Caco-2 (cell line): ENCODE measurements around the gene VAV2. TPM values are rescaled to one million over a fixed set of nuclear protein-coding genes. Genes with fewer than 3 reads are reported as not detected.
A peak's percentile ranks its signal among the peaks of the same experiment; 100 is the strongest.

ENCODE experiments used
- BruUV-seq: library from RNA; stranded (reverse); fragments of 400-500 nt; replicated peaks from 2 replicates; lab custom pipeline; 2021; lab: Mats Ljungman, UMichigan
- CTCF ChIA-PET: fragments of 300-600 bp; sonication (Branson Sonifier 250); formaldehyde crosslinking; loops from one replicate; lab custom pipeline; 2022; ENCODE audit warnings: antibody characterized with exemption; lab: Charles Lee
- POLR2A ChIA-PET: fragments of 300-600 bp; sonication (Branson Sonifier 250); formaldehyde crosslinking; loops from one replicate; lab custom pipeline; 2022; ENCODE audit warnings: antibody characterized with exemption; lab: Charles Lee
- DNase-seq, 2 experiments: peaks; one replicate each; pipeline versions ENCODE4 v3.0.0 to v3.0.0-alpha.2; 2020 to 2022
- H3K27me3 ChIP-seq: replicated peaks from 2 replicates; pipeline ENCODE4 v1.6.0; 2011; ENCODE audit warnings: low read length; ENCODE audit not compliant: control insufficient read depth, insufficient read depth
- H3K36me3 ChIP-seq: 2 replicates; pipeline ENCODE4 v1.5.1; 2011; ENCODE audit warnings: low read length; ENCODE audit not compliant: control insufficient read depth, insufficient read depth
- H3K4me1 ChIP-seq: fragments of 250-450 bp; sonication (Bioruptor Pico); 2 replicates; pipeline ENCODE4 v1.5.1; 2020; ENCODE audit warnings: mild to moderate bottlenecking
- H3K4me3 ChIP-seq: 2 replicates; pipeline ENCODE4 v1.5.1; 2011; ENCODE audit warnings: low read depth, mild to moderate bottlenecking, control low read depth, low read length
- H3K9me3 ChIP-seq: fragments of 250-450 bp; sonication (Bioruptor Pico); 2 replicates; pipeline ENCODE4 v1.5.1; 2020; ENCODE audit warnings: mild to moderate bottlenecking, moderate library complexity
- H3K27ac Mint-ChIP-seq: one replicate; pipeline ENCODE4 v1.8.0; 2022; ENCODE audit warnings: mixed read lengths; ENCODE audit not compliant: unreplicated experiment
- H3K27me3 Mint-ChIP-seq: one replicate; pipeline ENCODE4 v1.8.0; 2022; ENCODE audit warnings: mixed read lengths; ENCODE audit not compliant: insufficient read depth, unreplicated experiment
- H3K36me3 Mint-ChIP-seq: one replicate; pipeline ENCODE4 v1.8.0; 2022; ENCODE audit warnings: mild to moderate bottlenecking, mixed read lengths; ENCODE audit not compliant: insufficient read depth, unreplicated experiment
- H3K4me1 Mint-ChIP-seq: one replicate; pipeline ENCODE4 v1.8.0; 2022; ENCODE audit warnings: low read depth, mixed read lengths; ENCODE audit not compliant: unreplicated experiment
- H3K4me3 Mint-ChIP-seq: one replicate; pipeline ENCODE4 v1.8.0; 2022; ENCODE audit warnings: mild to moderate bottlenecking, moderate library complexity, mixed read lengths; ENCODE audit not compliant: unreplicated experiment
- H3K9me3 Mint-ChIP-seq: one replicate; pipeline ENCODE4 v1.8.0; 2022; ENCODE audit warnings: mixed read lengths; ENCODE audit not compliant: unreplicated experiment
- CTCF ChIP-seq, 2 experiments: fragments of 200-600 bp in 1 of 2; IDR thresholded peaks; 1 replicate in 1 of 2; 2 replicates in 1 of 2; pipeline versions ENCODE4 v1.5.1 to v1.8.0; 2011 to 2022; ENCODE audit warnings: antibody characterized with exemption in 1 of 2, control low read depth in 1 of 2, inconsistent platforms in 1 of 2, low read depth in 1 of 2, low read length in 1 of 2, mild to moderate bottlenecking in 1 of 2, moderate library complexity in 1 of 2; ENCODE audit not compliant: insufficient read depth in 1 of 2, severe bottlenecking in 1 of 2, unreplicated experiment in 1 of 2
- intact Hi-C: fragments of 100-400 bp; cut with micrococcal nuclease; formaldehyde crosslinking; loops from one replicate; pipeline ENCODE4 v1.10.0; 2022; ENCODE audit not compliant: unreplicated experiment
- total RNA-seq: library from RNA; stranded (reverse); gene quantifications from 2 replicates; pipeline ENCODE4 v1.2.3, GENCODE V29; 2022

VAV2 gene
- total RNA-seq, 1 experiment from 2014 or later = 55.3 TPM

DNA sequence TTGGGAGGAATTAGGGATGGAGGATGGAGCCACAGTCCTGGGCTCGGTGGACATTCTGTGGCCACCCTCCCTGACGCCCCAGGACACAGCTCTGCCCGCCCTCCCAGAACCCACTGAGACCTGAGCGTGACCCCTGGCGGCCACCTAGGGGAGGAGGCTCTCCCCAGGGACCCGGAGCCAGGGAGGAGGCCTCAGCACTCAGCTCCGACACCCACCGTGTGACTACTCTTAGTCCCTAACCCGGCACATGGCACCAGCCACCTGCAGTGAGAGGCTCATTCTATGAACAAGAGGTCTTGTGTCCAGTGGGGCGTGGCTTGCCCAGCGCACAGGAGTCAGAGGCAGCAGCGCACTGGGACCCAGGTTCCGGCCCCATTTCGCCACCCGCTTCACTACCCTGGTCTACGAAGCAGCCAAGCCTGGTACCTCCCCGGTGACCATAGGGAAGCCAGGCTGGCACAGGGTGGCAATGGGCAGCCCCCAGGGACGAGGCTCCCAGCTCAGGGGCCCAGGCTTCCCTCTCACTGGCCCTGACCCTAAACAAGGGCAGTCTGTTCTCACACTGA, 264.2 kb downstream of the VAV2 start:
- Histone ChIP-seq H3K4me3 (no peak overlapping the region), H3K36me3 (no peaks in the 10 kb centered on the region), H3K4me1 (no peaks in the 10 kb centered on the region), H3K27me3 (no peaks in the 10 kb centered on the region), H3K9me3 (no peaks in the 10 kb centered on the region; the same call in 1 of the 2 replicates)
- CTCF ChIA-PET = interaction anchor here (0.6 to 1.7 kb wide), 10 partner anchors 7 to 207 kb away, joined by 3 to 6 read pairs (median 3); no protein-coding TSS in a partner anchor
- intact Hi-C loops = loop anchor here (2.0 kb wide), 1 partner anchor 123 kb away; no protein-coding TSS in a partner anchor
- H3K4me3 Mint-ChIP-seq = no peak overlapping the region
- TF ChIP-seq CTCF (IDR thresholded peaks at IDR 0.05; ENCODE audit: insufficient read depth in 1 of 2, low read depth in 1 of 2, low read length in 1 of 2, severe bottlenecking in 1 of 2, unreplicated experiment in 1 of 2) = peak in 1 of 2 experiments; percentile 15
- no peaks in the 10 kb centered on the region for H3K36me3 Mint-ChIP-seq
- POLR2A ChIA-PET = no interaction called here
- peaks cover 8% of the 10 kb centered on the region for H3K27me3 Mint-ChIP-seq
- no peak for DNase-seq
- BruUV-seq = no TSS peak
- peaks cover 4% of the 10 kb centered on the region for H3K4me1 Mint-ChIP-seq
- no peaks in the 10 kb centered on the region for H3K9me3 Mint-ChIP-seq
- H3K27ac Mint-ChIP-seq = no peak overlapping the region

- intact Hi-C loops = loop anchor here (2.0 kb wide), 1 partner anchor 123 kb away; no protein-coding TSS in a partner anchor
- Mint-ChIP-seq H3K27me3 (peaks cover 8% of the 10 kb centered on the region), H3K36me3 (no peaks in the 10 kb centered on the region), H3K4me1 (peaks cover 4% of the 10 kb centered on the region), H3K27ac (no peak overlapping the region), H3K9me3 (no peaks in the 10 kb centered on the region), H3K4me3 (no peak overlapping the region)
- Histone ChIP-seq H3K9me3 (no peaks in the 10 kb centered on the region; the same call in 1 of the 2 replicates), H3K27me3 (no peaks in the 10 kb centered on the region), H3K4me1 (no peaks in the 10 kb centered on the region), H3K36me3 (no peaks in the 10 kb centered on the region), H3K4me3 (no peak overlapping the region)
- TF ChIP-seq CTCF (IDR thresholded peaks at IDR 0.05; ENCODE audit: insufficient read depth in 1 of 2, low read depth in 1 of 2, low read length in 1 of 2, severe bottlenecking in 1 of 2, unreplicated experiment in 1 of 2) = peak in 1 of 2 experiments; percentile 51
- CTCF ChIA-PET = interaction anchor here (0.6 to 1.7 kb wide), 11 partner anchors 8 to 206 kb away, joined by 3 to 6 read pairs (median 3); no protein-coding TSS in a partner anchor
- POLR2A ChIA-PET = no interaction called here
- DNase-seq = peak; percentile 38 to 51
- no TSS peak for BruUV-seq
Measured at GRCh38 chr9:133727277-133727875, 264.7 kb downstream of the VAV2 start.

- ChIA-PET CTCF (interaction anchor here (0.6 to 1.7 kb wide), 11 partner anchors 9 to 206 kb away, joined by 3 to 6 read pairs (median 3); no protein-coding TSS in a partner anchor), POLR2A (no interaction called here)
- peaks cover 9% of the 10 kb centered on the region for H3K27me3 Mint-ChIP-seq
- DNase-seq = peak; percentile 75 to 80
- no TSS peak for BruUV-seq
- Histone ChIP-seq H3K9me3 (no peaks in the 10 kb centered on the region; the same call in 1 of the 2 replicates), H3K4me1 (no peaks in the 10 kb centered on the region), H3K36me3 (no peaks in the 10 kb centered on the region), H3K27me3 (no peaks in the 10 kb centered on the region), H3K4me3 (no peak overlapping the region)
- intact Hi-C loops = loop anchor here (1.0 to 2.0 kb wide), 2 partner anchors 122 to 193 kb away; no protein-coding TSS in a partner anchor
- H3K4me3 Mint-ChIP-seq = no peak overlapping the region
- H3K27ac Mint-ChIP-seq = no peak overlapping the region
- H3K4me1 Mint-ChIP-seq = peaks cover 4% of the 10 kb centered on the region
- H3K36me3 Mint-ChIP-seq = no peaks in the 10 kb centered on the region
- peak; percentile 75 to 85 for TF ChIP-seq CTCF (IDR thresholded peaks at IDR 0.05; ENCODE audit: insufficient read depth in 1 of 2, low read depth in 1 of 2, low read length in 1 of 2, severe bottlenecking in 1 of 2, unreplicated experiment in 1 of 2)
- H3K9me3 Mint-ChIP-seq = no peaks in the 10 kb centered on the region
Measured at GRCh38 chr9:133726401-133727276, 265.5 kb downstream of the VAV2 start.
